ENCODE data around the gene ZNF362.
A peak's percentile ranks its signal among the peaks of the same experiment; 100 is the strongest.
"Not testable (repeated sequence)": the region's sequence is repeated elsewhere in the genome, so short reads cannot be mapped to it uniquely, and the experiment has no call there.

Gene ZNF362

DNA sequence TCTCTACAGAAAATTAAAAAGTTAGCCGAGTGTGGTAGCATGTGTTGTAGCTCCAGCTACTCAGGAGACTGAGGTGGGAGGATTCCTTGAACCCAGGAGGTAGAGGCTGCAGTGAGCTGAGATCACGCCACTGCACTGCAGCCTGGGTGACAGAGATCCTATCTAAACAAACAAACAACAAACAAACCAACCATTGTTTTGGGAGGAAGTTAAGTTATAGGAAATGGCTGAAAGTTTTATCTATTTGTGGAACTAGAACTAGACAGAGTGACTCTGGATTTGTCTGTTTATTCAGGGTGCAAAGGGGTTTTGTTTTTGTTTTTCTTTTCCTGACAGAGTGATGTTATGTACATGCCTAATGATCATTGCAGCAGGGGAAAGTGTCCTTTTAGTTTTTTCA is 31.0 kb downstream of the ZNF362 start:
- no peak for DNase-seq (ENCODE audit: low read depth)

DNA sequence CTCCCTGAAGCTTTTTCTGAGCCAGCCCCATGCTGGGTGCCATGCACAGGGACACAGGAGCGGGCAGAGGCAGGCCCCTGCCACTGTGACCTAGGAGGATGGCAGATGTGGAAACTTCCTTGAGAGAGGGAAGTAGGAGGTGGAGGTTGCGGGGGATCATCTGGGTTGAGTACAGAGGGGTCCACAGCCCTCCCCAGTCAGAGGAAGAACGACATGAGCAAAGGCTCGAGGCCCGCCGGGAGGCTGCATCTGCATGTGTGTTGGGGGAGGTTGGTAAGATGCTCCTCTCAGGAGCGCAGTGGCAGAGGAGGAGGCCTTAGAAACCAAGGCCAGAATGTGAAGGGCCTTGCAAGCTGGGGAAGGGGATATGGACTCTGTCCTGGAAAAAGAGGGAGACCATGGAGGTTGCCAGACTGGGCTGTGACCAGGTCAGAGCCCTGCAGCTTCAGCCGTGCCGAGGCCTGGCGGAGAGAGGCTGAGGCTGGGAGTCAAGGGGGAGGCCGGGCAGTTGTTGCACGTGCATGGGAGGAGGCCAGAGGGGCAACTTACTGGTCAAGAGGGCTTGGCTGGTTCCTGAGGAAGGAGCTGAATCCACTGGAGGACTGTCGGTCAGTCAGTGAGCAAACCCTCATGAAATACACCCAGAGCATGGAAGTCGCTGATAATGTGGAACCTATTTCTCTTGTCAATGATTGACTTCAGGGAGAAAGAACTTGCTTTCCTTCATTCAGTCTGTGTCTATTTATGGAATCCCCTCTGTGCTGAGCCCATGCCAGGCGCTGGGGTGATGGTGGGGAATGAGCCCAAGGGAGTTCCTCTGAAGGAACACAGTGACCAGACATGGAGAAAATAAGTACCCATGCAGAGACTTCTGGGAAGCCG is 32.9 kb downstream of the ZNF362 start:
- DNase-seq (ENCODE audit: low read depth), result no peak

DNA sequence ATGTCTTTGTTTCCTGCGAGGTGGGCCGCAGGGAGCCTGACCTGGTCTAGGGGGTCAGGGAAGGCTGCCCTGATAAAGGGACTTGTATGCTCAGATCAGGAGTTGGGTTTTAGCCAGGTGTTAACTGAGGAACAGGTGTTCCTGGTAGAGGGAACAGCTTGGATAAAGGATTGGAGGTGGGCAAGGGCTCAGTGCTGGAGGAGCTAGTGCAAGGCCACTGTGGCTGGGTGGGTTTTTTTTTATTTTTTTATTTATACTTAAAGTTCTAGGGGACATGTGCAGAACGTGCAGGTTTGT is 33.5 kb downstream of the ZNF362 start:
- DNase-seq (ENCODE audit: low read depth), result no peak

DNA sequence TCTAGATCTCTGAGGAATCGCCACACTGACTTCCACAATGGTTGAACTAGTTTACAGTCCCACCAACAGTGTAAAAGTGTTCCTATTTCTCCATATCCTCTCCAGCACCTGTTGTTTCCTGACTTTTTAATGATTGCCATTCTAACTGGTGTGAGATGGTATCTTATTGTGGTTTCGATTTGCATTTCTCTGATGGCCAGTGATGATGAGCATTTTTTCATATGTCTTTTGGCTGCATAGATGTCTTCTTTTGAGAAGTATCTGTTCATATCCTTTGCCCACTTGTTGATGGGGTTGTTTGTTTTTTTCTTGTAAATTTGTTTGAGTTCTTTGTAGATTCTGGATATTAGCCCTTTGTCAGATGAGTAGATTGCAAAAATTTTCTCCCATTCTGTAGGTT is 34.3 kb downstream of the ZNF362 start:
- not testable (repeated sequence) for DNase-seq (ENCODE audit: low read depth)

DNA sequence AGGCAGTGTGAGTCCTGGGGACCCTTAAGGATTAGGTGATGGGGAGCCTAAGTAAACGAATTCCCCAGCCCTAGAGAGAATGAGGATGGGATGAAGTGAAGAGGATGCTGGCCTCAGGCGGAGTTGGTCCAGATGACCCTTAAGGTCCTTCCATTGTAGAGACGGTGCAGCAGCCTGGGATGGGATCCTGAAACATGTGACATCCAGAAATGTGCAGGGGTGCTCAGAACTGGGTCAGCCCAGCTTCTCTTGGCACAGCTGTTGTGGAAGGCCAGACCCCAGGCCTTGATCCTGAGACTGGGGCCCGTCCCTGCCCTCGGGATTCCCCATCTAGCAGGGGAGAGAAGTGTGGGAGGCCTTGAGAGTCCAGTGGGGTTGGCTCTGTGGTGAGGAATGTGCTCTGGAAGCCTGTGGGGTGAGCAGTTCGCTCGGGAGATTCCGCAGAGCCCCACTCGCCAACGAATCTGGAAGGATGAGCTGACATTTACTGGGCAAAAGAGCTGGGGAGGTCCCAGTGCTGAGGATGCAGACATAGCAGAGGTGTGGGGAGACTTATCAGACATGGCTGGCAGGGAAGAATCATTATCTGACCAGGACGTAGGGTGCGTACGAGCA is 36.5 kb downstream of the ZNF362 start:
- DNase-seq (ENCODE audit: low read depth), result no peak

DNA sequence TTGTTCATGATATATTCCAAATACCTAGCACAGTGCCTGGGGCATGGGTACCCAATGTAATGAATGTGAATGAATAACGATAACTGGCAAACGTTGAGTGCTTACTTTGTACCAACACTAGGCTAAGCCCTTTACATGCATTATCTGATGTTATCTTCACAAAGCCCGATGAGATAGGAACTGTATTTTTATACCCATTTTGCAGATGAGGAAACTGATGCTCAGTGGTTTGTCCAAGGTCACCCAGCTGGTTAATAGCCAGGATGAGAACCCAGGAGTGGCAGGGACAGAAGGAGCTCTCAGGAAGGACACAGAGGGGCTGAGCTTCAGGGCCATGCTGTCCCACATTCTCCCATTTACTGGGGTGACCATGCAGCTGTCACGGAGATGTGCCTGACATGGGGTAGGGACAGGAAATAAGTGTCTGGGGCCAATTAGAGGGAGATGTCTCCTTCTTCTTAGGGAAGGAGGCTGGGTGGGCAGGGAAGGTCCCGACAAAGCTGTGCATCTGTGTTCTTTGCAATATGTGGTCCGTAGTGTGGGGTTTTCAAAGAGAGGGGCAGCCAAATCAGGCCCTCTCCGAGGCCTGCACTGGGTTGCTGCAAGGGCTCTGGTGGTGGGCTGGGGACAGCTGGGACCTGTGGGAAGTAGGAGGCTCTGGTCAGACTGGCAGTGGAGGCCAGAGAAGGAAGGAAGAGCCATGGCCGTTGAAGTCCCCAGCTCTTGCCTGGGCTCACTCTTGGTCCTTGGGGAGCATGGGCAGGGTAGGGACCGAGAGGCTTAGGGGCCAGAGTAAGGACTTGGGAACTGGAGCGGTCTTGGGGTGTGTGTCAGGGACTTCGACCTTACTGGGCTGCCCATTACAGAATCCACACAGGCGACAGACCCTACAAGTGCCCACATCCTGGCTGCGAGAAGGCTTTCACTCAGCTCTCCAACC is 38.0 kb downstream of the ZNF362 start:
- no peak for DNase-seq (ENCODE audit: low read depth)

DNA sequence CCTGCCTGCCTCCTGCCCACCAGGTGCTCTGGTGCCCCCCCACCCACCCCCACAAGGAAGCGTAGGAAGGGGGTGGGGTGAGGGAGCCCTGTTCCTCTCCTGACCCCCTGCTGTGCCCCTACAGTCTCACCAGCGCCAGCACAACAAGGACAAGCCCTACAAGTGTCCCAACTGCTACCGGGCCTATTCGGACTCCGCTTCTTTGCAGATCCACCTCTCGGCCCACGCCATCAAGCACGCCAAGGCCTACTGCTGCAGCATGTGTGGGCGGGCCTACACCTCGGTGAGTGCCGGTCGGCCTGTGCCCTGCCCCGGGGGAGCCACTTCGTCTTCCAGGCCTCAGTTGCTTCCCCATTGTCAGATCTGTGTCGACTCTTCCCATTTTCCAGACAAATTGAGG is 38.7 kb downstream of the ZNF362 start:
- no peak for DNase-seq (ENCODE audit: low read depth)

DNA sequence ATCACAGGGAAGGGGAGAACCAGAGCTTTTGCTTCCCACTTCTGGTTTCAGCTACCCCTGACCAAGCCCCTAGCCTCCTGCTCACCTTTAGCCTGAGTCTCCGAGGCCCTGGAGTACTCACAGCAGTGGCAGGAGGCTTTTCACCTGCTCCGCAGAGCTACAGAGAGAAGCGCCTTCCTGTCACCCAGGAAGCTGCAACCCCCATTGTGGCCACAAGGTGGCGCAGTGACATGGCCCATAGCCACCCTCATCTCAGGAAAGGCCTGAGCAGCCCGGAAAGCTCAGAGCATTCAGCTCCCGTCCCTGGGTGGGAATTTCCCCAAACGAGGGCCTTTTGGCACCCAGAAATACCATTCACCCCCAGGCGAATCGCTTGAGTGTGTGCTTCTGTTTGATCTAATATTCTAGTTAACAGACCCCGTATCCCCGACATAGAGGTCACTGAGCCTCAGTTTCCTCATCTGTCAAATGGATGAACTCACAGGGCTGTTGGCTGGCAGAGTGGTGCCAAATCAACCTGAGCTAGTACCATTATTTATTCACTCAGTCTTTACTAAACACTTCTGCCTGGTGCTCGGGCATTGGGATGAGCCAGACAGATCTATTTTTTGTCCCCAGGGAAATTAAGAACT is 39.3 kb downstream of the ZNF362 start:
- peak; percentile 58 for DNase-seq (ENCODE audit: low read depth)

DNA sequence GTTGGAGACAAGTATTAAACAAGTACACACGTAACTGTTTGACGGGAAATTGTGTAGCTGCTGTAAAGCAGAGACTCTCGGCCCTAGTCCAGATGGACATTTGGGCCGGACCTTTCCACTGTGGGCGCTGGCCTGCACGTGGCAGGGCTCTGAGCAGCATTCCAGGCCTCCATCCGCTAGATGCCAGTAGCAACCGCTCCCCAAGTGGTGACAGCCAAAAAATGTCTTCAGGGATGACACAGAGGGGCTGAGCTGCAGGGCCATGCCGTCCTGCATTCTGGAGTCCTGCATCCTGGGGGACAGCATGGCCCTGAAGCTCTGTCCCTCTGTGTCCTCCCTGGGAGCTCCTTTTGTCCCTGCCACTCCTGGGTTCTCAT is 39.8 kb downstream of the ZNF362 start:
- no peak for DNase-seq (ENCODE audit: low read depth)

DNA sequence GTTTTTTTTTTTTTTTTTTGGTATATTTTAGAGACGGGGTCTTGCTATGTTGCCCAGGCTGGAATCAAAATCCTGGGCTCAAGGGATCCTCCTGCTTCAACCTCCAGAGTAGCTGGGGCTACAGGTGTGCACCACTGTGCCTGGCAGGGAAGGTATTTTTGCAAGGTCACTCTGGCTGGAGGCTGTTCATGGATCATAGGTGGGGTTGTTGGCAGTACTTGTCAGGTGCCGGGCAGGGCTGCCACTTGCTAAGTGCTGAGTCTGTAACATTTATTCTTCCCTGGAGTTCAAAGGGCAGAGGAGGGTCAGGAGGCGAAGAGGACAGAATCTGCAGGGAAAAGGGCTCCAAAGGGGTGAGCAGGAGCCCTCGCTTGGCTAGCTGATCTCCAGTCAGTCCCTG is 40.5 kb downstream of the ZNF362 start:
- DNase-seq (ENCODE audit: low read depth), result no peak

DNA sequence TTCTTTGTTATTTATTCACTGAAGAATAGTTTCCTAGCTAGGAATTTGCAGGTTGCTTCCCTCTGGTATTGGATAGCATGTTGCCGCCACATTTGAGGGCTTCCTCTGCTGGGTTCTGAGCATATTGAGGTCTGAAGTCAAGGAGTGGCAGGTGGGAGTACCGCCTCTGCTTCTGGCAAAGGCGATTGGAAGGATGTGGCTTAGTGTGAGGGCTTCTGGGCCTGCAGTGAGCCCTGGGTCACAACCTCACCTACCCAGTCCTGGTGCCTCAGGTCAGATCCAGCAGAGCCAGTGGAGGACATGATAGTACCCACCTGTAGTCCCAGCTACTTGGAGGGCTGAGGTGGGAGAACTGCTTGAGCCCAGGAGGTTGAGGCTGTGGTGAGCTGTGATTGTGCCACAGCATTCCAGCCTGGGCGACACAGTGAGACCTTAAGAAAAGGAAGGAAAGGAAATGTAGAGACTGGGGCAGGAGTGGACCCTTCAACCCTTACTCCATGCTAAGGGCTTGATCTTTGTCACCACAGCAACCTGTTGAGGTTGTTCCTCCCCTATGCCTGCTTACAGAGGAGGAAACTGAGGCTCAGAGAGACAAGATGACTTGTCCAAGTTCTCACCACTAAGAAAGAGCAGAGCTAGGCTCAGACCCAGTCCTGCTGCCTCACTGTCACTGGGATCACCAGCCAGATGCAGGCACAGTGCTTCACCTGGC is 41.8 kb downstream of the ZNF362 start:
- no peak for DNase-seq (ENCODE audit: low read depth)

DNA sequence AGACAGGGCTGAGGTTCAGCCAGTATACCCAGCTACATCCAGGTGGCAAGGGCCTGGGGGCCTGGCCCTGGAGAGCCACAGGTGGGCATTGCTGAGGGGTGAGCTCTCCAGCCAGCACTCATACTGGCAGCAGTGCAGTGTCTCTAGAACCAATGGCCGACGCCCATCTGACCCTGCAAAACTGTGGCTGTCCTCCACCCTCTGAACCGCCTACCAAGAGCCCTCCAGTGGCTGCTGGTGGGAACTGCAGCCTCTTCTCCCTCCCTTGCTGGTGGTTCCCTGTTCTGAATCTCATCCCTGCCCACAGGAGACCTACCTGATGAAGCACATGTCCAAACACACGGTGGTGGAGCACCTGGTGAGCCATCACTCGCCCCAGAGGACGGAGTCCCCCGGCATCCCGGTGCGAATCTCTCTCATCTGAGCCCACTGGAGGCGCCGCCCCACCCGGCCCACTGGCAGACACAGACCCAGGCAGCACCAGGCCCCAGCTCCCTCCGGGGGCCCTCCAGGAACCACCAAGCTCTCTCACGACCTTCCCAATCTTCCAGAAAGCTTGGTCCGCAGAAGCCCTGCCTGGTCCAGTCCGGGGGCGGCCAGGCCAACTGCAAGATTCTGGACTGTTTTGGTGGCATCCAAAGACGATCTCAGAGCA is 42.5 kb downstream of the ZNF362 start:
- peak; percentile 19 for DNase-seq (ENCODE audit: low read depth)

DNA sequence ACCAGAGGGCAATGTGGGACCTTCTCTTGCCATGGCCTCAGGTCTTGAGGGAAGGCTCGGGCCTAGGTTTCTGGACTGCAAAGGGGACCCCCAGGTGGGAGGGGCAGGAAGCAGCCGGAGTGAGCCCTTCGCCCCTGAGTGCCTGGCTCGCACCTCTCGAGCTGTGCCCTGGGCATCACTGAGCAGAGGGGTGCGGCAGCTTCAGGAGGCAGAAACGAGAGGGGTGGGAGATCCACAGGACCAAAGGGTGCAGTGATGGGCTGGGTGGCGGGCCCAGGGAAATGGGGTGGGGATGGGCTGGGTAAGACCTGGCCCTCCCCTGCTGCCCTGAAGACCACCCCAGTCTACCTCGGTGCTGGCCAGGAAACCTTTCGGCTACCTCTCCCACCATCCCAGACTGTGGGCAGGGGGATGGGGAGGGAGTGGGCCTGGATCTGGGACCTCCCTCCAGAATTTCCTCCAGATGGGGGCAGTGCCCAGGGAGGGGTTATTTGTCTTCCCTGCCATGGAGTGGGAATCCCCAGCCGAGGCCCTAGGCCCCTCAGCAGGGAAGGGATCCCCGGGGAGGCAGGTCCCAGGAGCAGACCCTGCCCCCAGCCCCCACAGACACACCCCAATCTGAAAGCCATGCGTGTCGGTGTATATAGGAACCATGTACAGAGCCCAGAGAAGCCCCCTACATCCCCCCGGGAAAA is 43.3 kb downstream of the ZNF362 start:
- no peak for DNase-seq (ENCODE audit: low read depth)

DNA sequence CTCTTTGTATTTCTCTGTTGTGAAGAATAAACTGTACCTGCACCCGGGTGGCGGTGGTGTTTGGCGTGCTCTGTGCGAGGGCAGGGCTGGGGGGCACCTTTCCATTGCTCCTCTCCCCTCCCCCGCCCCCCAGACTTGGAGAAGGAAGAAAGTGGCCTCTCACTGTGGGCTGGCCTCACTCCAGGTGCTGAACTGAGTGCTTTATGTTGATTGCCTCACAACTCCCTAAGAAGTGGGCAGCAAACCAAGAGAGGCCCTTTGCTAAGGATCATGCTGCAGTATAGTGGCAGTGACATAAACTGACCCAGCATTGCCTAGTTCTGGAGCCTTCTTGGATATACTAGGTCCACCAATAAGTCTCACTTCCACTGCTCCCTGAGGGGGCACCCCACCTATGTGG is 44.4 kb downstream of the ZNF362 start:
- peak; percentile 73 for DNase-seq (ENCODE audit: low read depth)

DNA sequence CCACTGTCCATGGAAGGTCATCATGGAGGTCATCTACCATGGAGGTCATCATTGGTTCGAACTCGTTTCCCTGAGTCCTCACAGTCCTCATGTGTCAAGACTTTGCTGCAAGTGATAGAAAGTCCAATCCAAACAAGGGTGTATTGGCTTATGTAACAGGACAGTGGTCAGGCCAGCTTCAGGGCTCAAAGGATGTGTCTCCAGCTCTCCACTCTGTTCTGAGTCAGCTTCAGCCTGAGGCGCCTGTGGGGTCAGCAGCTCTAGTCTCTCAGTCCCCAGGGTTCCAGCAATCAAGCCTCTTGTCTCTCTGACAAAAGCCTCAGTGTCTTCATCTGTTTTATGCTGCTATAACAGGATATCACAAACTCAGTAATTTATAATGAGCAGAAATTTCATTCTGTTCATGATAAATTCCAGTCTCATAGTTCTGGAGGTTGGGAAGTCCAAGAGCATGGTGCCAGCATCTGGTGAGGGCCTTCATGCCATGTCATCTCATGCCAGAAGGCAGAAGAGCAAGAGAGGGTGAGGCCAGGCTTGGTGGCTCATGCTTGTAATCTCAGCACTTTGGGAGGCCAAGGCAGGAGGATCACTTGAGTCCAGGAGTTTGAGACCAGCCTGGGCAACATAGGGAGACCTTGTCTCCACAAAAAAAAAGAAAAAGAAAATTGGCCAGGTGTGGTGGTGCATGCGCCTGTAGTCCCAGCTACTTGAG is 45.1 kb downstream of the ZNF362 start:
- peak; percentile 11 for DNase-seq (ENCODE audit: low read depth)

DNA sequence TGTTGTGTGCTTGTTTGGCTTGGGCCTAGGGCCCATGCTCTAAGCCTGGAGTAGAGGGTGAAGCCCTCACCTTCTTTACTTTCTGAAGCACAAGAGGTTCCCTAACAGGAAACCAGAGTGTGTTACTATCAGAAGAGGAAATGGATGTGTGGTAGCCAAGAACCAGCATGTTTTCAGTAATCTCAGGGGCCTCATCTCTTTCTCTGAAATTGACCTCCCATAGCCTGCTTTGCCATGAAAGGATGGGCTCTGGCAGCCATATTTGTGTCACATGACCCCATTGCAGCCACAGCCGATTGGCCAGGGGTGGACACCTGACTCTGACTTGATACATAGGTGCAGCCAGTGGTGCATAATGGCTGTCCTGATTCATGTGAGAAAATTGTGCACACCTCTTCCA is 46.0 kb downstream of the ZNF362 start:
- DNase-seq (ENCODE audit: low read depth), result no peak

DNA sequence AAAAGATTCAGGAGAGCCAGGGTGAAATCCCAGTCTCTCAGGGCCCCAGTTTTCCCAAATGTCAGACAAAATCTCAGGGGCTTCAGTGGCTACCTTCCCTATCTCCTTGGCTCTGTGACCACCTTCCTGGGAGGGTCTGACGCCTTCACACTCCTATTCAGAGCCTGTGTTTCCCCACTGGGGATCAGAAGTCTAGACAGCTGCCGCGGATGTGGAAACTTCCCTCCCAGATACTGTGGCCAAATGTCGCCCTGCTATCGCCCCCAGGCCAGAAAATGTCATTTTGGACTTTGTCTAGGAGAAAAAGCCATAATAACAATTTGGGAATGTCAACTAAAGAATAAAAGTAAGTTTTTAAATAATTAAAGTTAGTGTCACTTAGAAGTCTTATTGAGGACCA is 48.7 kb downstream of the ZNF362 start:
- DNase-seq (ENCODE audit: low read depth), result no peak

DNA sequence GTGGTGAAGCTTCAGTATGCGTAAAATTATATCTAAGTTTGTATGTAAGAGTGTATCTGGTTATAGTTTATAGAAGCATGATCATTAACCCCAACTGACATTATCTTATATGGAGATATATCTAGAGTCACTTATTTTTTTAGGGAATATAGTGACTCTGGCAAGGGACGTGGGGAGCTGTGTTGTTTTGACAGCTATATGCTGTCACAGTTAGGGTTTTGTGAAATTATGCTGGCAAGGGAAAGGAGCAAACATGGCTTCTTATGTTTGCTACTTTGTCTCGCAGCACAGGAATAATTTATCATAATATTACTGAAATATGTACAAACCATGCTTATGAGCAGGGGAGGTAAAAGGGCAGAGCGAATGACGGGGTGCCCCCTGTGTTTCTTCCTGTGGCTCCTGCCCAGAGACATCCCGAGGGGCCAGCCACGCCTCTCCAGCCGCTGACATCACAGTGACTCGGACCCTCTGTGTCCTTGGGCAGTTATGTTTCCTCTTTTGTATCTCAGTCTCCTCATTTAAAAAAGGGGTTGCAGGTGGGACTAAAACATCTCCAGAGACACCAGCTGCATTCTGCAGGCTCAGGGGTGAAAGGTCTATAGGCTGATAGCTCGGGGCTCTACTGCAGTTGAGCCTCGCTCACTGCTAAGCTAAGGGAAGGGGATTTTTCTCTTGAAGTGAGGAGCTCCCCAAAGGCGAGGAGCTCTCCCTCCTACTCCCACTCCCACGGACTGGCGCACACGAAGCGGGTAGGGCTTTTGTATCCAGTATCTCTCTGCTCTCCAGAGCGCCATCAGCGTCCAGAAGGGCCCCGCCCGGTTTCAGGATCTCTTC is 49.7 kb downstream of the ZNF362 start:
- no peak for DNase-seq (ENCODE audit: low read depth)

Measured in GM04504 (cell line).